ENCODE data around the gene SHE.
"Not testable (repeated sequence)": the region's sequence is repeated elsewhere in the genome, so short reads cannot be mapped to it uniquely, and the experiment has no call there.

The SHE gene

DNA sequence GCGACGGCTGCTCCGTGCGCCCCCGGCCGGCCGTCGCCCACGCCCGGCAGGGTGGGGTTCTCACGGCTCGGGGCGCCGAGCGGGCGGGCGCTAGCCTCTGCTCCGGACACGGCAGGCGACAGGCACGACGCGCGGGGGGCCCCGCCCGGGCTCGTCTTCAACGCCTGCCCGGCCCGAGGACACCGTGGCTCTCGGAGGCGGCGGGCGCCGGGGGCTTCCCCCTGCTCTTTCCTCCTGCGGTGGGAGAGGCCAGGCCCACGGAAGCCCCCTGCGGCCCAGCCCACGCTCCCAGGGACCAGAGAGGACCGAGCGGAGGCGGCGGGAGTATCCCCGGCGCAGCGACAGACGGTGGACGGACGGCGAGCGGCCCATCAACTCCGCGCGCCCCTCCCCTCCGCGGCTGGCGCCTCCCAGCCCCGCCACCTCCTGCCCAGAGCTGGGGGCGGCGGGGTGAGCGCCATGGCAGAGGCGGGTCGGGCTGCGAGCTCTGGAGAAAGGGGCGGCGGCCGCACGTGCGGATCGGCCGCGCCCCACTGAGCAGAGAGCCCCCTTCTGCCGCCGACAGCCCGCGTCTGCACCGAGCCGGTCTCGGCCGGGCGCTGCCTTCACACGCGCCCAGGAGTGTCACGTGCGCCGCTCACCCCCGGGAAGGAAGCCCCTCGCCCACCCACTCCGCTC, at the start of gene SHE, which contains the start of gene TDRD10:
Gene SHE (minus strand): TSS at position 347 of the 678 bp plus-strand sequence. CDS start 386 bp downstream, outside the sequence.
Gene TDRD10 (plus strand): TSS at position 154 of the 678 bp plus-strand sequence. CDS start 4,685 bp downstream, outside the sequence.
- no peak for DNase-seq (ENCODE audit: low read depth)

DNA sequence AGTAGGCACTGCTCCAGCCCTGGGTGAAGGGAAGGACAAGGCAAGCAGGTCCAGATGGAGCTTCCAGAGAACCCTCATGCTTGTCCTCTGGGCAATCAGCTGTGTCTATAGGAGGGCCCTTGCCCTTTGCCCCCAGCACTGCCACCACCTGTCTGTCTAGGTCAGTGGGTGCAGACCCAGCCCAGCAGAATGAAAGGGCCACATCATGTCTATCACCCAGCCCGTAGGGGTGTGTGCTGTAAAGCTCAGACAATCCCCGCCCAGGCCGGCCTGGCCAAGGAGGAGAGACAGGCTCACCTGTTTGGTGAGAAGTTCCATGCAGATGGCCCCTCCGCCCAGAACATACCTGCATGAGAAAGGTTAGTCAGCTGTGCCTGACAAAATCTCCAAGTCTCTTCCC, 49.3 kb upstream of the SHE start:
- no peak for DNase-seq (ENCODE audit: low read depth)

DNA sequence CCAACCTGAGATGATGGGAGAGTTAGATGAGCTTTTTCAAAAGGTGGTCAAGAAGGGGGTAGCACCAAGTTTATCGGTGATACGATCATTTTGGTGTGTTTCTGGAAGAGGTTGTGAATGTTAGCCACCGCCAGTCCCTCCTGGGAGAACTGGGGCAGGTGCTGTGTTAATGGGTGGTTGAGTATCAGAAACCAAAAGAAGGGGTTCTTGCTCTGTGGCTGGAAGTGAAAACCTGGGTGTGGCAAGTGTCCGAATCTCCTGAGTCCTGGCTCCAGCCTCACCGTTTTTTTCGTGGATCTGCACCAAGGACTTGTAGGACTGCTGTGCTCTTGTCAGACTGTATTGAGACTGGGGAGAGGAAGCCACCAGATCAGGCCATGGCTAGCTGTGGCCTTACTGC, 48.4 kb upstream of the SHE start:
- DNase-seq (ENCODE audit: low read depth): no peak

DNA sequence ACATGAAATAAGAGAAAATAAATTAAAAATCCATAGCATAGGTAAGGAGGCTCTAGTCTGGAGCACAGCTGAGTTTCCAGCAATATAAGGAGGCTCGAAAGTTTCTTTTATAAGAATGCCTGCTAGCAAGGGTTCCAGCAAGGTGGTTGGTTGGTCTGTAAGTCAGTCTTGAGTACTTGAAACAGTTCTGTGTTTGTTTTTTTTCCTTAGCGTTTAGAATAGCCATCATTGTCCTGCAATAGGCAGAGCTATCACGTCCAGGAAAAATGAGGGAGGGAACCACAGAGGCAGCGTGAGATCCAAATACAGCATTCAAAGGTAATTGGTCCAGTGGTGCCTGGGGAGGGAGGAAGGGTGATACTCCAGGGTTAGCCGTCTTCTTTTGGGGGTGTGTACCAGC, 47.9 kb upstream of the SHE start:
- DNase-seq (ENCODE audit: low read depth): no peak

DNA sequence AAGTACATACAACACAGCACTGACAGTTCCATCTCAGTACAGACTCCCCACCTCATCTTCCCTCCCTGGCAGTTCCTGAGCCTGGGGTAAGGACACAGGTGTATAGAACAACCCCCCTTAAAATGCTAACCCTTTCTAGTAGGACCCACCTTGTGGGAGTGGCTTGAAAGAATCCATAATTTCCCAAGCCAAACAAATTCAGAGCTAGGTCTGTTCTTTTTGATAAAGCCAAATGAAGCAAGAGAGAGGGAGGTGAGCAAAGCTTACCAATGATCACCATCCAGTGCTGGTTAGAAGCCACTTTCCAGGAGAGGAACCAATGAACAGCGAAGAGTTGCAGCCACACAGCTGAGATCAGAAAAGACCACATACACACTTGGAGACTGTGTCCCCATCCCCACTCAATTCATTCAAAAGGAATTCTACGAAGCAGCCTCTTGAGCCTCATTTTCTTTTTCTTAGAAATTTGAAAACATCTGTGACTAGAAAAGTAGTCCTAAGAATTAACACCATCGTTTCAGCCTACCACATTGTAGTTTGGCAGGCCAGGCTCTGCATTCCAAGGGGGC, 47.1 kb upstream of the SHE start:
- no peak for DNase-seq (ENCODE audit: low read depth)

DNA sequence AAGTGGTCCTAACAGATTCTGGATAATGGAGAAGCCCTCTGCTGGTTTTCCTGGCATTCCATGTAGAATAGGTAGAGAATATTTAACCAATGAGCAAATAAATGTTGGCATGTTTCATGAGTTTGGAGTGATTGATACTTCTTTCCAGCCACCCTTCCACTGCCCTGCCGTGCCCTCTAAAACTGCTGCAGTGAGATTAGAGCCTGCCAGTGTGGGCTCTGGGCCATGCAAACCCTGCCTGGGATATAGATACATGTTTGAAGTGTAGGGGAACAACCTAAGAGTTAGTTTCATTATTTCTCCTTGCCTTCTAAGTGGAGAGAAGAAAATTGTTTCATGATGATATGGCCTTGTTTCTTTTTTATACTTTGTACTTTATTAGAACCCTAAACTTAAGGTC, 45.8 kb upstream of the SHE start:
- no peak for DNase-seq (ENCODE audit: low read depth)

DNA sequence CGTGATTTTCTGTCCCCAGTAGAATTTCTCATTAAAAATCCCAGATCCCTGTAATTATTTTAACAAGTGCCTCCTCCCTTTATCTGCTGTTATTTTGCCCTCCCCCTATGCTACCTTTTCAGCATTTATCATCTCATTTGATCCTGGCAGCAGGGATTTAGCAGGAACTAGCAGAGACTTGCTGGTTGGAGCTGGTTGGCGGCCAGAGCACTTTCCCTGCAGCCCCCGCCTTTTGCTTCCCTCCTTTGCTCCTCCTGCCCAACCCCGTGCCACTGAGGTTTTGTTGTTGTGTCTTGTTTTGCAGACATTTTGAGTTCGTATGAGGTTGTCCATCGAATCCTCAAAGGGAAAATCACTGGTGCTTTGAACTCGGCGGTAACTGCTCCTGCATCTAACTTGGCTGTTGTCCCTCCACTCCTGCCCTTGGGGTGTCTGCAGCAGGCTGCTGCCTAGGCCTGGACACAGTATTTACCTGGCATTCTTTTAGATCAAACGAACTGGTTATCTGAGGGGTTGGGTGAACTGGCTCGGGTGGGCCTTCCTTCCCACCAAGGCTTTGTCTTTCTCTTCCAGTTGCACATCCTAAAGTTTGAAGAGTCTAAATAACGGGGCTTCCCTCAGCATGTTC, 45.0 kb upstream of the SHE start:
- DNase-seq (ENCODE audit: low read depth): no peak

DNA sequence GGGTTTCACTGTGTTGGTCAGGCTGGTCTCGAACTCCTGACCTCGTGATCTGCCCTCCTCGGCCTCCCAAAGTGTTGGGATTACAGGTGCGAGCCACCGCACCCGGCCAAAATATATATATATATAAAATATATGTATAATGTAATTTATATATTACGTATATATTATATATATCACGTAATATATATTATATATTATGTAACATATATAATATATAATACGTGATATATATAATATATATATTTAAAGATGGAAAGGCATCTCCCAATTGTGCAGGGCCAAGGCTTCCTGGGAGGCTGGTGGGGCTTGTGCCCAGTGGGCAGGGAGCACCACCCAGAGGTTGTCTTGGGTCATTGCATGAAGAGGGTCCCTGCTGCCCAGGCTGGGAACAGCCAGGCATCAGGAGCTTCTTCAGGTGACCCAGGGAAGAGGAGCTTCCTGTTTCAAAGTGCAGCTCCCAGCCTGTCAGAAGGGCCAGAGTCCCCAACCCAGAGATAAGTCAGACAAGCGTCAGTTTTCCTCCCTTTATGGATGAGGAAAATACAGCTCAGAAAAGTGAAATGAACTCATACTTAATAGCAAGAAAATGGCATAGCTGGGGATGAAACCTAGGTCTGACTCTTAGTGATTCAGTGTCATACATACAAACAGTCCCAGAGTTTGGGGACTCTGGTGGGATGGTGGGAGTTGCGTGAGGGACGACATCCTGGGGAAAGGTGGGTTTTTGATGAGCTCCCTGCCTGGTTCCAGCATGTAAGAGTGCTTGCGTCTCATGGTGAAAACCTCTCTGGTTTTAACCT, 44.3 kb upstream of the SHE start:
- DNase-seq (ENCODE audit: low read depth): peak; percentile 47

DNA sequence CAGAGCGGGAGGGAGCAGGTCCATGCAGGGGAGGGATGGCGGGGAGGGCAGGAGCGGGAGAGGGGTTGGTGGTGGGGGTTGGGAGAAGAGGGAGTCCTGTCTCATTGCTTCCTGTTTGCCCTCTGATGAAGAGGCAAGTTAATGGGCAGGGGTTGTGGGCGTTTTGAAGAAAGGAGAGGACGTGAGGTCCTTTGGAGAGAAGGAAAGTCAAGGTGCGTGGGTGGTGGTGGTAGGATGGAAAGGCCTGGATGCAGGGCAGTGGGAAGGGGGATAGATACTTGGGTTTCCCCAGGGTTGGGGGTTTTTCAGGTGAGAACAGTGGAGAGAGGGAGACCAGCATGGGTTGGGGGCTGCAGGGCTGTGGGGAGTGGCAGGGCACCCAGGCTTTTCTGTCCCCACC, 39.0 kb upstream of the SHE start:
- no peak for DNase-seq (ENCODE audit: low read depth)

DNA sequence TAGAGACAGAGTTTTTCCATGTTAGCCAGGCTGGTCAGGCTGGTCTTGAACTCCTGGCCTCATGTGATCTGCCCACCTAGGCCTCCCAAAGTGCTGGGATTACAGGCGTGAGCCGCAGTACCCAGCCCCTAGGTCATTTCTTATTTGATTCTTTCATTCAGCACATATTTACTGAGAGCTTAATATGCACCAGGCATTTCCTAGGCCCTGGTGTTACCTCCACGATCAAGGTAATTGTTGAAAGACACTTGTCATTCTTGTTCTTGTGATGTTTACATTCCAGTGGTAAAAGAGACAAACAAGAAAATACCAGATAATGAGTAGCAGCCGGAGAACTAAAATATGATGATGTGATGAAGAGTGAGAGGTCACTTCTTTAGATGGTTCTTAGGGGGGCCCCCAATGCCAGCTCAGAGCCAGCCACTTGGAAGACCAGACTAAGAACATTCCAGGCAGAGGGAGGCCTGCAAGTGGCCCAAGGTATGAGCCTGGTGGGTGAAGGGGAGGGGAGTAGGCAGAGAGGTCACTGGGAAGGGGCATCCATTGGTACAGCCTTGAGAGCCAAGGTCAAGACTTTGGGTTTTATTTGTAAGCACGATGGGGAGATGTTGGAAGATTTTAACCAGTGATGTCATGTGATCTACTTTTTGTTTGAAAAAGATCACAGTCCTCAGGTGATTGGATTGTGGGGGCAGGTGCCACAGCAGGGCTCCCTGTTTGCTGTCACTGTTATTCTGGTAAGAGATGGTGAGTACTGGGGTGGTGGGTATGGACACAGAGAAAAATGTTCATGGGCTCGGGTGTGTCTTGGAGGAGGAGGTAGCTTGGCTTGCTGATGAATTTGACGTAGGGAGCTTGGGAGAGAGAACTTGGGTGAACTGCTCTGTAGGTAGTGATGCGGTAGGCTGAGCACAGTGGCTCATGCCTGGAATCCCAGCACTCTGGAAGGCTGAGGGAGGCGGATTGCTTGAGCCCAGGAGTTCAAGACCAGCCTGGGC, 37.6 kb upstream of the SHE start:
- no peak for DNase-seq (ENCODE audit: low read depth)

DNA sequence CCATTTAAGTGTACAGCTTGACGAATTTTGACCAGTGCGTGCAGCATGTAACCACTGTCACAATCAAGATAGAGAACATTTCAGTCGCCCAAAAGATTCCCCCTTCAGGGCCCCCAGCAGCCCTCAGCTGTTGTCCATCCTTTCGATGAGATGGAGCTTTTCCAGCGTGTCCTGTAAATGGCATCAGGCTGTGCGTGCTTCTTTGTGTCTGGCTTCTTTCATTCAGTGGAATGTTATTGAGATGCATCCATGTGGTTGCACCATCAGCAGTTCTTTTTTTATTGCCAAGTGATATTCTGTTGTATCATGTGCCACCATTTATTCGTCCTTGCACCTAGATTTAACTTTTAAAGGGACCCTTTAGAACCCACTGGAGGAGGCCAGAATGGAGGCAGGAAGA, 34.4 kb upstream of the SHE start:
- no peak for DNase-seq (ENCODE audit: low read depth)

DNA sequence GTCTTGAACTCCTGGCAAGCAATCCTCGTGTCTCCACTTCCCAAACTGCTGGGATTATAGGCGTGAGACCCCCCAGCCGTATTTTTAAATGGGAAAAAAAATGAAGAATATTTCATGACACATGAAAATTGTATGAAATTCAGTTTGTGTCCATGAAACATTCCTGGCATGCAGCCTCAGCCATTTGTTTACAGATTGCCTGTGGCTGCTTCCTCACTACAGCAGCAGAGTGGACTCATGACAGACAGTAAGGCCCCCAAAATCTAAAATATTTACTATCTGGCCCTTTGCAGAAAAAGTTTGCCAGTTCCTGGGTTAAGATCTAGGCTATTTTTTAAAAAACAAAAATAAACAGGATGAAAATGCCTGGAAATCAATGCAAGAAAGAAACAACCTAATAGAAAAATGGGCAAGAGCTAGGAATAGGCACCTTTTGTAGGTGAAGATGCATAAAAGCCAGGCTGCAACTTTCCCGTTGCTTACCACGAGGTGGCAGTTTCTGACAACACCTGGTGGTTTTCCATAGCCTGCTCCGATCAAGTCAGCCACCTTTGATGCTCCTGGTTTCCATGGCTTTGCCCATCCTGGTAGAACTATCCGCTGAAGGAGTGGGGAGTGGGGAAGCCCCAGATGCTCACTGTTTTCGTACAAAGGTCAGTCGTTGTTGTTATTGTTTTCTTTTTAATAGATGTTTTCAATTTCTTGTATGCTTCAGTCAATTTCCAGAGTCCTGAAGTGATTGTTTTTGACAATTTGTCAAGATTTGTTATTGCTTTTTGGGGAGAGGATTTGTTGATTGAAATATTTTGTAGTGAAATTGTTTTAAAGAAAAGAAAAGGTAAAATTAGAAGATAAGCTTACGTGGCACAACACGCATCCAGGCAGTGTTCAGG, 32.0 kb upstream of the SHE start:
- DNase-seq (ENCODE audit: low read depth): peak; percentile 34

DNA sequence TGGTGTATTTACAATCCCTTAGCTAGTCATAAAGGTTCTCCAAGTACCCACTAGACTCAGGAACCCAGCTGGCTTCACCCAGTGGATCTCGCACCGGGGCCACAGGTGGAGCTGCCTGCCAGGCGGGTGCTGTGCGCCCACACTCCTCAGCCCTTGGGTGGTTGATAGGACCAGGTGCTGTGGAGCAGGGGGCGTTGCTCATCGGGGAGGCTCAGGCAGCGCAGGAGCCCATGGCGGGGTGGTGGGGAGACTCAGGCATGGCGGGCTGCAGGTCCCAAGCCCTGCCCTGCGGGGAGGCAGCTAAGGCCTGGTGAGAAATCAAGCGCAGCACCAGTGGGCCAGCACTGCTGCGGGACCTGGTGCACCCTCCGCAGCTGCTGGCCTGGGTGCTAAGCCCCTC, 29.7 kb upstream of the SHE start:
- DNase-seq (ENCODE audit: low read depth): not testable (repeated sequence)

DNA sequence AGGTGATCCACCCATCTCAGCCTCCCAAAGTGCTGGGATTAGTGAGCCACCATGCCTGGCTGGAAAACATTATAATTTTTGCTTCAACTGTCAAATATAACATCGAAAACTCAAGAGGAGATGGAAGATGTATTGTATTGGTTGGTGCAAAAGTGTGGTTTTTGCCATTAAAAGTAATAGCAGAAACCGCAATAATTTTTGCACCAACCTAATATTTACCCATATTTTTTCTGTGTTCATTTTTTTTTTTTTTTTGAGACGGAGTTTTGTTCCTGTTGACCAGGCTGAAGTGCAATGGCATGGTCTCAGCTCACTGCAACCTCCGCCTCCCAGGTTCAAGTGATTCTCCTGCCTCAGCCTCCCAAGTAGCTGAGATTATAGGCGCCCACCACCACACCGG, 27.1 kb upstream of the SHE start:
- no peak for DNase-seq (ENCODE audit: low read depth)

DNA sequence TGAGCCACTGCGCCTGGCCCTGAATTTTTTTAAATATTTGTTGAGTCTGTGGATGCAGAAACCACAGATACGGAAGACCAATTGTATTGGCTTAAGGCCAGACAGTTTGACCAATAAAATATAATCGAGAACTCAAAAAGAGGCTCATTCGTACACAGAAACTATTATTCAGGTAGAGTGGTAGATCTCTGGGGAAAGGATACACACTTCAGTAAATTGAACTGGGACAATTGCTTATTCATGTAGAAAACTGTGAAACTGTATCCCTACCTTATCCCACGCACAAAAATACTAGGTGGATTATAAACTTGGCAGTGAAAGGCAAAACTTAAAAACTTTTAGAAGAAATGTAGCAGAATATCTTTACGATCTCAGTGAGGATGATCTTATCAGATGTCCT, 25.0 kb upstream of the SHE start:
- no peak for DNase-seq (ENCODE audit: low read depth)

DNA sequence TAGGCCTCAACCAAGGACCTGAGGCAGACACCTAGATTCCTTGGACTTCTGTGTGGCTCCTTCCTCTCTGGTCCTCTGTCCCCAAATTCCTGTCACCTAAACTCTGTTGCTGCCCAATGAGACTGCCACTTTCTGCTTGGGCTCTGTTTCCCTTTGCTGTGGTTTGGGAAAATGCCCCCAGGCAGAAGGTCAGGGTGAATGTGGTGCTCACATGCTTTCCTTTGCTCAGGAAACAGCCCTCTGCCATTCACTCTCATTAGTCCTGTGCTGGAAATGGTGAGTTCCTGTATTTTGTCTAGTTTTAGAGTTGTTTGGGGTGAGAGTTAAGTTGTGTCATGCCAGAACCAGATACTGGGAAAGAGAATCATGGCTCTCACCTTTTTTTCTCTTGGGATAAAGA, 22.7 kb upstream of the SHE start:
- DNase-seq (ENCODE audit: low read depth): no peak

DNA sequence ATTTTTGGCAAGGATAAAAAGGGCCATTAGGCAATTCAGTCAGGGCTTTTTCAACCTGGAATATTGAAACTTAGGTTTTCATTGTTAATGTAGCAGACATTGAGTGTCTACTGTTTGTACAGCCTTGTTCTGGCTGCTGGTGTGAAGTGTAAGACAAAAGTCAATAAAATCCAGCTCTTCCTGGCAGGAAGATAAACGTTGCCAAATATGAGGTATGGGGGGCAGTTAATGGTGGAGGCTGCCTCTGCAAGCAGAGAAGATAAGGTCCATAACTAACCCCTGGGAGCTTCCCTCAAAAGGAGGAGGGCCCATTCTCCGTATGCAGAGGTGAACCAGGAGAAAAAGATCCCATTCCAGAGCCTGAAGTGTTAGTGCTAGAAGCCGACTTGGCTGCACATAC, 19.5 kb upstream of the SHE start:
- DNase-seq (ENCODE audit: low read depth): no peak

DNA sequence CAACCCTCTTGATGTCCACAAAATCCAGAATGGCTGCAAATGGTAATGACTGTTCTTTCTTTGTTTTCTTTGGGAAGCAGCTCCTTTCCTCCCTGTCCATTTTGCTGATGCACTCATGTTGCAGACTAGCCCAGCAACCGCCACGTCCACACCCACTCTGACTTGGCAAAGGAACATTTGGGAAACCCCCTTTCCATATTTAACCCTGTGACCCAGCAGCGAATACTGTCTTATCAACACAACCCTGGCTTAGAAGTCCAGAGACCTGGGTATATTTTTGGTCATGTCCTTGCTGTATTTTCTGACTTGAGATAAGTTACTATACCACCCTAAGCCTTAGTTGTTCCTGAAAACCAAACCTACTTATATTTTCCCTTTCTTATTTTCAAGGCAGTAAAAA, 18.1 kb upstream of the SHE start:
- no peak for DNase-seq (ENCODE audit: low read depth)

DNA sequence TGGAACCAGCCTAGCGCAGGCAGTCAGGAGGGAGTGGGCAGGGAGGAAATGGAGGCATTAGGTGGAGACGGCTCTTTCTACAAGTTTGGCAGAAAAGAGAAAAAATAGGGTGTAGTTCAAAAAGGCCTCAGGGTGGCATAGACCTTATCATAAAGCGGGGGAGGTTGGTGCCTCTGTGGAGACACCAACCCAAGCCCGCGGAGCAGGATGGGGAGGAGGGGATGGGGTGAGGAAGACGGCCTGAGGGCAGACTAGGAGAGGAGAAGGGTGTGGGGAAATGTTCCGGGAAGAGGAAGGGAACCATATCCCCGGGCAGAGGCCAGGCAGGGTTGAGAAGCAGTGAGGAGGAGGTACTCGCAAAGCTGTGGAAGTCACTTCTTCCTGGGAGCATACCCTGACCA, 17.4 kb upstream of the SHE start:
- DNase-seq (ENCODE audit: low read depth): no peak

DNA sequence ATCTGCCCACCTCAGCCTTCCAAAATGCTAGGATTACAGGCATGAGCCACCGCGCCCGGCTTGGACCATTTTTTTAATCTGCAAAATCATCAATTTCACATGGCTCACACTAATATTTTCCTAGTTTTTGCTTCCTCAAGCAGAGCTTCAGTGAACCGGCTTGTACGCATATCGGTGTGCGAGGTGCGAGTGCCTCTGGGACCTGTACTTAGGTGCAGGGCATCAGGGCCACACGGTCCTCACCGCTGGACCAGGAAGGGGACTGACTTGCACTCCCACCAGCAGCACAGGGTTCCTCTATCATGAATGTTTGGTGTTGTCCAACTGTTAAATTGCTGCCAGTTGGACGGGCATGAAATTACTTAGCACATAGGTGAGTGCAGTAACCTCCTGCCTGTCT, 15.4 kb upstream of the SHE start:
- no peak for DNase-seq (ENCODE audit: low read depth)

Measured in amniotic epithelial cell (primary cell).